ENCODE results near the gene ZNF679. TPM values are rescaled to one million over a fixed set of nuclear protein-coding genes. Genes with fewer than 3 reads are reported as not detected.
"Not testable (repeated sequence)": the region's sequence is repeated elsewhere in the genome, so short reads cannot be mapped to it uniquely, and the experiment has no call there.

The ZNF679 gene
- total RNA-seq: not detected in 2 replicates

DNA sequence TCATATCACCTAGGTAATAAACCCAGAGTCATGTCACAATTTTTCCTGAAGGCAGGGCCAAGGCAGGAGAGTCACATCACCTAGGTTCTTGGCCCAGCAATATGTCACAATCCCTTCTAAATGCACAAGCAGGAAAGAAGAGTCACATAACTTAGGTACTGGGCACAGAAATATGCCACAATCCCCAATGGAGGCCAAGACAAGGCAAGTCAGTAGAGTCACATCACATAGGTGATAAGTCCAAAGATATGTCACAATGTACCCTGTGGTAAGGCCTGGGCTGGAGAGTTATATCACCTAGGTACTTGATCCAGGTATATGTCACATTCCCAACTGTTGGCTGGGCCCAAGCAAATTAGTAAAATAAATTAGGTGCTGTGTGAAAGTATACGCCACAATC is at the start of gene ZNF679:
TSS of gene ZNF679 (plus strand) at position 301 of the 400 bp plus-strand sequence. CDS start 20,644 bp downstream, outside the sequence.
- not testable (repeated sequence) for DNase-seq (ENCODE audit: low read depth, low spot score)

DNA sequence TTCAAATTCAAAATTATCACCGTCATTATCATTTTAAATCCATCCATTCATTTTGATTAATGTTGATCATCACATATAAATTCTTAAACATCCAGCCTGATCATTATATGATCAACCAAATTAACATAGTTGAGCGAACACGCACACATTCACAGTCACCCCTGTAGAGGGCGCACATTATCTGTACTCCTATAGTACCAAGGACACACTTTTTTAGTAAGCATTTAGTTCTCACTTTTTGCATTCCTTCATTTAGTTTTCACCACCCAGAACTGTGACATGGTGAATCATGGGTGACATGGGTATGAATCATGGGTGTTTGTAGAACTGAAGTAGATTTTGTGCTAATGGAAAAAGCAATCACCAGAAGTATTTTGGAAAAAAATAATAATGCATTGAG is 47.3 kb upstream of the ZNF679 start:
- no peak for DNase-seq (ENCODE audit: low read depth, low spot score)

DNA sequence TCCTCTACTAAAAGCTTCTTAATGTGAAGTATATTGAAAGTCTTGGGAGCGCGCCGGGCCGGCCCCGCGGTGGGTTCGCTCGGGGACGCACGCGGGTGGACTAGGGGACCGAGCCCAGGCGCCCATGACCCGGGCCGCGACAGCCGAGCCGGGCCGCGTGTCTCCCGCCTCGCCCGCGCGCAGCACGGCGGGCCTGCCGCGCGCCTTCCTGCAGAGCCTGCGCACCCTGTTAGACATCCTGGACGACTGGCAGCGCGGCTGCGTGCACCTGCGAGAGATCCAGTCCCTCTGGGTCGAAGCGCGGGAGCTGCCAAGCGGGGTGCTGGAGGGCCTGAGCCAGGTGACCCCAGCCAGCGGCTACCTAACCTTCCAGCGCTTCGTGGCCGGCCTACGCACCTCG is 46.7 kb upstream of the ZNF679 start:
- DNase-seq (ENCODE audit: low read depth, low spot score): no peak

DNA sequence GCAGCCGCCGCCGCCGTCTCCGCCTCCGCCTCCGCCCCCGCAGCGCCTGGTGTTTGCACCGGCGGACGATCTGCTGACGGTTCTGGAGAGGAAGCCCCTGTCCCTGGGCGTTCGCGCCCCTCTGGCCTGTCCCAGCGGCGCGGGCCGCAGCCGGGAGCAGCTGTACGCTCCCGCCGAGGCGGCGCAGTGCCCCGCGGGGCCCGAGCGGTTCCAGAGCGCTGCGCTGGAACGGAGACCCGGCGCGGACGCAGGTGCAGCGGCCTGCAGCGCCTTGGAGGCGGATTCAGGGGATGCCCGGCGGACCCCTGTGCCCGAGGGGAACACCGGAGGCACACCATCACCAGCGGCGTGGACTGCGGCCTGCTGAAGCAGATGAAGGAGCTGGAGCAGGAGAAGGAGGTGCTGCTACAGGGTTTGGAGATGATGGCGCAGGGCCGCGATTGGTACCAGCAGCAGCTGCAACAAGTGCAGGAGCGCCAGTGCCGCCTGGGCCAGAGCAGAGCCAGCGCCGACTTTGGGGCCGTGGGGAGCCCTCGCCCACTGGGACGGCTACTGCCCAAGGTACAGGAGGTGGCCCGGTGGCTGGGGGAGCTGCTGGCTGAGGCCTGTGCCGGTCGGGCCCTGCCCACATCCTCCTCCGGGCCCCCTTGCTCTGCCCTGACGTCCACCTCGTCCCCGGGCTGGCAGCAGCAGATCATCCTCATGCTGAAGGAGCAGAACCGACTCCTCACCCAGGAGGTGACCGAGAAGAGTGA is 46.1 kb upstream of the ZNF679 start:
- no peak for DNase-seq (ENCODE audit: low read depth, low spot score)

DNA sequence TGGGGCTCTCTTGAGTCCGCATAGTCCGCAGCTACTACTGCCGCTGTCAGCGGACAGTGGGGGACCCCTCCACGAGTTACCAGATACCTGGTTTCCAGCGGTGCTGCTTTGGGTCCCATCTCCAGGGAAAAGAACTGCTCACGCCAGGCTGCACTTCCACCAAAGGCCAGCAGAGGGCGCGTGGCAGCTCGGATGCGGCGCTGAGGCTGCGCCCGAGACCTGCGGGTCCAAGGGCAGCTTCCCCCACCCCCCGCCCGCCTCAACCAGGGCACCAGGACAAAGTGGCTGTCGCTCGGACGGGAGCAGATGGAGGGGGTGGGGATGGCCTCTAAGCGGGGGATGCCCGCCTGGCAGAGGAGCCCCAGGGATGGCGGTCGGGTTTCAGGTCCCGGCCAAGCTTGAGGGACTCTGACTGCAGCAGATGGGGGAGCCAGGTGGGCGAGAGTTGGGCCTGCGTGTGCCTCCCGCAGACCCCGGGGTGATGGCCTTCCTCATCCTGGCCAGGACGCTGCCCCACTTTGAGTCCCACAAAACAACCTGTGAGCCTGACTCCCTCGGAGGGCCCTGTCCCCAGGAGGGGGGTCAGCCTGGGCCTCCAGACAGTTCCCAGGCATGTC is 45.0 kb upstream of the ZNF679 start:
- DNase-seq (ENCODE audit: low read depth, low spot score): no peak

DNA sequence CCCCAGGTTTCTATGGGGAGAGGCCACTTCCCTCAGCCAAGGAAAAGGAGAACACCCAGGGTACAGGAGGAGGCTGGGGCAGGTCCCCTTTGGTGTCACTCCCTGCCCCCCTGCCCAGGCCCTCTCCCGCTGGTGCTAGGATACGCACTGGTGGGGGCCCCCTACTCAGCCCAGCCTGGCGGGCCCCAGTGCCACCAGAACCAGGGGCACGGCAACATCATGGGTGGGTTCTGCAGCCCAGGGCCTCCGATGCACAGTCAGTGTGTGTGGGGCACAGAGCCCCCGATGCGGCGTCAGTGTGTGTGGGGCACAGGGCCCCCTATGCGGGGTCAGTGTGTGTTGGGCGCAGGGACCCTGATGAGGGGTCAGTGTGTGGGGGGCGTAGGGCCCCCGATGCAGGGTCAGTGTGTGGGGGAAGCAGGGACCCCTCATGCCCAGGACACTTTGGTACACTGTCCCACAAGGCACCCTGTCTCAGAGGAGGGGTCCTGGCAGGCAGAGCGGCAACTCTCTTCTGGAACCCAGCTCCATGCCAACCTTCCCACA is 44.4 kb upstream of the ZNF679 start:
- DNase-seq (ENCODE audit: low read depth, low spot score): no peak

DNA sequence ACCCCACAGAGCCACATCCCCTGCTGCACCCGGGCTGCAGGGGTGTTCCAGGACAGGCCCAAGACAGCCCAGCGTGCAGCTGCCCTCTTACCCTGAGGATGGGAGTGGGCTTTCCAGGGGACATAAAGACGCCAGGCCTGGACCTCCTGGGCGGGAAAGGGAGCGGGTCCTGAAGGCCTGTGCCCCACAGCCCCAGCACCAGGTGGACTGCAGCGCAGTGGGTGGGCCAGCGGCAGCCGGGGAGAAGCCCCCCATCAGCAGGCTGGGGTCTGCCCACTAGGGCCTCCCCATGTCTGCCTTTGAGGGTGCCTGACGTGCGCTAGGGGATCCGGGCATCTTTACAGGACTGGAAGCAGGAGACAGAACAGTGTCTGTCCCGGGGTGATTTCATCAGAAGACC is 43.9 kb upstream of the ZNF679 start:
- no peak for DNase-seq (ENCODE audit: low read depth, low spot score)

DNA sequence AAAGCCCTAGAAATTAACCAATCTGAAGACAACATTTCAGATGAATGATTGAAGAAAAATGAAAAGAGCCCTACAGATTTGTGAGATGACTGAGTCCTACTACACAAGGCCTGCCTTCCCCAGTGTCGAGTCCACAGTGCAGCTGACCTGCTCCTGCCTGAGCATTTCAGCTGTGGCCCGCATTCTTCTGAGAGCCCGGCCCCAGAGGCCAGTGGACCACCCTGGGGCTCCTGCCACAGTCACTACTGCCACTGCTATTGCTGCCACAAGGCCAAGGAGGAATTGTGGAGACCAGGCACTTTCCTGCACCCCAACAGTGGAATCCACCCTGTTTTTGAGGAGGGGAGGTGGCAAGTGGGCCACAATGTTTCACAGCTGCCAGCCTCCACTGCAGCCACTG is 40.9 kb upstream of the ZNF679 start:
- no peak for DNase-seq (ENCODE audit: low read depth, low spot score)

DNA sequence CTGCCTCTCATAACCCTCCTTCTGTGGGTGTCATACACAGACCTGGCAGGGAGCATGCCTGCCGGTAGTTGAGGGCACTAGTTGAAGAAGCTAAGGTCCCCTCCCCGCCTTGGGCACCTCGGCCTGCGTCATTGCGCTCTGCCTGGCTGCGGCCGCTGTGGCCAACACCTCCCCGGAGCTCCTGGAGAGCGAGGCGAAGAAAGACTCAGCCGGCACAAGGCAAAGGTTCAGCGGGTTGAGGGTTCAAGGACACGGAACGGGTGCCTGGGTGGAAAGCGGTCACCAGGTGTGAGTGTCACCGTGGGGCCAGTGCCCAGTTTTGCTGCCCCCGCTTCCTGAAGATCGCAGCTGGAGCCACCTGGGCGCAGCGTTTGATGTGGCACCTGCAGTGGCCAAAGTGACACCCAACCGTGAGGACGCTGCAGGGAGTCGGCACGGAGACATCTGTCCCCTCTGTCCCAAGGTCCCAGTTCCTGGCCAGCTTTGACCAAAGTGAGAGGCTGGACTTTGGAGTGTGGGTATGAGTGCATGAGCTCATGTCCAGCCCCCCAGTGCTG is 36.0 kb upstream of the ZNF679 start:
- no peak for DNase-seq (ENCODE audit: low read depth, low spot score)

DNA sequence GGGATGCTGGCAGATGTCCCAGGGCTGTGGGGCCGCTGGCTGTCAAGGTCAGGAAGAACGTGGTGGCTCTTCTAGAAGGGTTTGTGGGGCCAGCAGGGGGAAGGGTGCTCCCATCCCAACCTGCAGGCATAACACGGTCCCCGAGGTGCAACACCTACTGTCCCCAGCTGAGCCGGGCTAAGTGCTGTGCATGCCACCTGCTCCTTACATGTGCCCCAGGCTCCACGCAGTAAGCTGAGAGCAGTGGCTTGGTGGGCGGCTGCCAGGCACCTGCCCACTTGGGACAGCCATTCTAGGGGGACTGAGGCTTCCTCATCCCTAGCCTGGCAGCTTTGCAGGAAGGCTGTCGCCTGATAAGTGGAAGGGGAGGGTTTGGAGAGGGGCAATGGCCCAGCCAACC is 35.5 kb upstream of the ZNF679 start:
- DNase-seq (ENCODE audit: low read depth, low spot score): no peak

DNA sequence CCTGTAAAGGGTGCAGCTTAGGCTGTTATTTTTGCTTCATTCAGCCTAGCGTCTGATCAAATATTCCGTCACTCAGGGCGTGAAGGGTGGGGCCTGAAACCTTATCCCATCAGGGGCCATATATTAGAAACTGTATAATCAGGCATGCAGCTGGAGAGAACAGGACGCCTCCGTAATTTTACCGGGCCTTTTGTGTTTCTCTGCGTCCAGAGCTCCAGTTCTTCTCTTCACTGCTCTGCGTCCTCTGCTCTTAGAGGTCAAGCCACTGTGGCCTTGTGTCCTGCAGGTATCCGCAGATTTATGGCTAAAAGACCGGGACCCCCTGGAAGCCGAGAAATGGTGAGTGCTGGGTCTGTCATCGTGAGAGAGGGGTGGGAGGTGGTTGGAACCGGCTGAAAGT is 21.4 kb upstream of the ZNF679 start, which contains the start of gene ZNF735:
TSS of gene ZNF735 (plus strand) at position 301 of the 400 bp plus-strand sequence. CDS start at position 301, 0 bp downstream.
- DNase-seq (ENCODE audit: low read depth, low spot score): no peak

DNA sequence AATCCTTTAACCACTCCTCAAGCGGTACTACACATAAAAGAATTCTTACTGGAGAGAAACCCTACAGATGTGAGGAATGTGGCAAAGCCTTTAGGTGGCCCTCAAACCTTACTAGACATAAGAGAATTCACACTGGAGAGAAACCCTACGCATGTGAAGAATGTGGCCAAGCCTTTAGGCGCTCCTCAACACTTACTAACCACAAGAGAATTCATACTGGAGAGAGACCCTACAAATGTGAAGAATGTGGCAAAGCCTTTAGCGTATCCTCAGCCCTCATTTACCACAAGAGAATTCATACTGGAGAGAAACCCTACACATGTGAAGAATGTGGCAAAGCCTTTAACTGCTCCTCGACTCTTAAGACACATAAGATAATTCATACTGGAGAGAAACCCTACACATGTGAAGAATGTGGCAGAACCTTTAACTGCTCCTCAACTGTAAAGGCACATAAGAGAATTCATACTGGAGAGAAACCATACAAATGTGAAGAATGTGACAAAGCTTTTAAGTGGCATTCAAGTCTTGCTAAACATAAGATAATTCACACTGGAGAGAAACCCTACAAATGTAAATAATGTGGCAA is 8.5 kb upstream of the ZNF679 start:
- not testable (repeated sequence) for DNase-seq (ENCODE audit: low read depth, low spot score)

DNA sequence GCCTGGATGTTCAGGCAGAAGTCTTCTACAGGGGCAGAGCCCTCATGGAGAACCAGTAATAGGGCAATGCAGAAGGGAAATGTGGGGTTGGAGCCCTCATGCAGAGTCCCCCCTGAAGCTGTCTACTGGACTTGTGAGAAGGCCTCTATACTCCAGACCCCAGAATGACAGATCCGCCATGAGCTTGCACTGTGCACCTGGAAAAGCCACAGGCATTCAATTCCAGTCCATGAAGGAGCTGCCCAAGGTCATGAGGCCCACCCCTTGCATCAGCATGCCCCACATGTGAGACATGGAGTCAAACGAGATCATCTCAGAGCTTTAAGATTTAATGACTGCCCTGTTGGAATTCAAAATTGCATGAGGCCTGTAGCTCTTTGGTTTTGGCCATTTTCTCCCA is 4.9 kb upstream of the ZNF679 start:
- DNase-seq (ENCODE audit: low read depth, low spot score): no peak

DNA sequence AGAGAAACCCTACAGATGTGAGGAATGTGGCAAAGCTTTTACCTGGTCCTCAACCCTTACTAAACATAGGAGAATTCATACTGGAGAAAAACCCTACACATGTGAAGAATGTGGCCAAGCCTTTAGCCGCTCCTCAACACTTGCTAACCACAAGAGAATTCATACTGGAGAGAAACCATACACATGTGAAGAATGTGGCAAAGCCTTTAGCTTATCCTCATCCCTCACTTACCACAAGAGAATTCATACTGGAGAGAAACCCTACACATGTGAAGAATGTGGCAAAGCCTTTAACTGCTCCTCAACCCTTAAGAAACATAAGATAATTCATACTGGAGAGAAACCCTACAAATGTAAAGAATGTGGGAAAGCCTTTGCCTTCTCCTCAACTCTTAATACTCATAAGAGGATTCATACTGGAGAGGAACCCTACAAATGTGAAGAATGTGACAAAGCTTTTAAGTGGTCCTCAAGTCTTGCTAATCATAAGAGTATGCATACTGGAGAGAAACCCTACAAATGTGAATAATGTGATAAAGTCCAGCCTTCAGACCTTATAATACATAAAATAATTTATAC is 38.2 kb downstream of the ZNF679 start:
- DNase-seq (ENCODE audit: low read depth, low spot score): no peak

DNA sequence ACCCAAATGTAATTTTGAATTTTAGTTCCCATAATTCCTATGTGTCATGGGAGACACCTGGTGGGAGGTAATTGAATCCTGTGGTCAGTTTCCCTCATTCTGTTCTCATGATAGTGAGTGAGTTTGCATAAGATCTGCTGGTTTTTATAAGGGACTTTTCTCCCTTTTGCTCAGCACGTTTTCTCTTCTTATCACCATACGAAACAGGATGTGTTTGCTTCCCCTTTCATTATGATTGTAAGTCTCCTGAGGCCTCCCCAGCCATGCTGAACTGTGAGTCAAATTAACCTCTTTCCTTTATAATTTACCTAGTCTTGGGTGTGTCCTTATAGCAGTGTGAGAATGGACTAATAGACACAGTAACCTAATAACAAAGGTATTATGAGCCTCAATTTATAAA is 49.4 kb downstream of the ZNF679 start:
- DNase-seq (ENCODE audit: low read depth, low spot score): no peak

DNA sequence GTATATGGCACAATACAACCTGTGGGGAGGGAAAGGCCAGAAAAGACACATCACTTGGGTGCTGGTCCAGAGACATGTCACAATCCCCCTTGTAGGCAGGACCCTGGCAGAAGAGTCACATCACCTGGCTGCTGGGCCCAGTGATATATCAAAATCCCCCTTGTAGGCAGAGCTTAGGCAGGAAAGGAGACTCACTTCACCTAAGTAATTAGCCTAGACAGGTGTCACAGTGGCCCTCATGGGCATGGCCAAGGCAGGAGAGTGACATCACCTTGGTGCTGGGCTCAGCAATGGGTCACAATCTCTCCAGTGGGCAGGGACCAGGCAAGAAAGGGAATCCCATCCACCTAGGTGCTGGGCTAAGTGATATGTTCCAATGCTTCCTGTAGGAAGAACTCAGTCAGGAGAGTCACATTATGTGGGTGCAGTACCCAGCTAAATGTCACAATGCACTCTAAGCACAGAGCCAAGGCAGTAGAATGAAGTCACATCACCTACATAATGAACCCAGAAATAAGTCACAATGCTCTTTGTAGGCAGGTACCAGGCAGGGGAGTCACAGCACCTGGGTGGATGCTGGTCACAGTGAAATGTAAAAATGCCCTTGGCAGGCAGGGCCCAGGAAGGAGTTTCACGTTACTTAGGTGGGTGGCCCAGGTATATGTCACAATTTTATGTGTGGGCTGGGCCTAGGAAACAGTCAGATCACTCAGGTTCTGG is 66.6 kb downstream of the ZNF679 start:
- no peak for DNase-seq (ENCODE audit: low read depth, low spot score)

DNA sequence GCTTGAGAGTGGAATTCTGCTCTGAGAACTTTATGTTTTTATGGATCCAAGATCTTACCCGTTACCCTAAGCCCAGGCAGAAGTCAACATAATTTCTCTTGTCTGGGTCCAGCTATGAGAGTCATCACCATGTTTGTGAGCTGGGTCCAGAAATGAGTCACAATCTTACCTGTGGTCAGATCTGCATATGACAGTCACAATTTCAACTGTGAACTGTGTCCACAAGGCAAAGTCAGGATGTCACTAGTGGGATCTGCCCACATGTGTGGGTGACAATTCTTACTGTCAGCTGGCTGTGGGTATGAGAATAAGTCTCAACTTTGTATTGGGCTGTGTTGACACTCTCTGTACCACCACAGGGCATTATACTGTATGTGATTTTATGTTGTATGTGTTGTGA is 69.1 kb downstream of the ZNF679 start:
- DNase-seq (ENCODE audit: low read depth, low spot score): not testable (repeated sequence)

DNA sequence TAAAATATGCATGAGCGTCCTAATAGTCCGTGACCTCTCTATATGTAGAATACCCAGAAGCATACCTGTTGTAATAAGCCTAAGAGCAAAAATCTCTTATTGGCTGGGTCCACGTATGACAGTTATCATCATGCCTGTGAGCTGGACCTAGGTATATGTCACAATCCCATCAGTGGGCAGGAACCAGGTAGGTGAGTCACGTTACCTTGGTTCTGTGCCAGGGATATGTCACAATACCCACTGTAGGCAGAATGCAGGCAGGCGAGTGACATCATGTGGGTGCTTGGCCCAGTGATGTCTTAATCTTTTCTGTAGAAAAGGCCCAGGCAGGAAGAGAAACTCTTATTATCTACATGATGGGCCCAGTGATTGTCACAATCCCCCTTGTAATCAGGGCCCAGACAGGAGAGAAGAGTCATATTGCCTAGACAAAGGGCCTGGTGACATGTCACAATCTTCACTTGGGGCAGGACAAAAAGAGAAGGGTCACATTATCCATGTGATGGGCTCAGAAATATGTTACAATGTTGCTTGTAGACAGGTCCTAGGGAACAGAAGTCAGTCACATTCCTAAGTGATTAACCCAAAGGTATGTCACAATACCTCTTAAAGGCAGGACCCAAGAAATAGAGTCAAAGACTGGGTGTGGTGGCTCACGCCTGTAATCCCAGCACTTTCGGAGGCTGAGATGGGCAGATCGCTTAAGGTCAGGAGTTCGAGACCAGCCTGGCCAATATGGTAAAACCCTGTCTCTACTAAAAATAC is 72.5 kb downstream of the ZNF679 start:
- no peak for DNase-seq (ENCODE audit: low read depth, low spot score)

DNA sequence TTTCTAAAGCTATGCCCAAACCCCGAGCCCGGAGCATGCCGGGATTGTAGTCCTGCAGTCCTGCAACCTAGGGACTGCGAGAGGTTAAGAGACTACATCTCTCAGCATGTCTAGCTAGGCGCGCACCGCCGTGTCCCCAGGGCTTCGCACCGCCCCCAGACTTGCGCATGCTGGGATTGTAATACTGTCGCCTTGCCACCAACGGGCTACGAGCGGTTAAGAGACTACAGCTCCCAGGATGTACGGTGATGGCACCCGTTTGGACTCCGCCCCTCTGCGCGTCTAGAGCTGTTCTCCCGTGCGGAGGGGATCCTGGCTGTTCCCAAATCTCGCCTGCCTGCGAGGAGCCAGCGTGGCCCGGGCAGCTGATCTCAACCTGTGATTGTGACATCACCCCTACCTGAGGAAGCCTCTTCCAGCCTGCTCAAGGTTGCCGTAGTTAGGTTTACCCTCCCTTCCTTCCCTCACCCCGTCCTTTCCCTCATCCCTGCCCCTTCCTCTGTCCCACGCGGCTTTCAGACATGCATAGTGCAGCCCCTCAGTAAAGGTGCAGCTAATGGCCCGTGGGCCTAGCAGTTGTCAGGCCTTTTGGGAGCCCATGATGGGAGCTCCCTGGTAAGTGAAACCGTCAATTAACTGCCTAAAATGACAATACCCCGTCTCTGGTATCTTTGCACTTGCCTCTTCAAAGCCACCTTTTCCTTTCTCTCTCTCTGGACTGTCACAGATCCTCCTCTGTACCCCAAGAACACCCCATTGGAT is 79.2 kb downstream of the ZNF679 start:
- DNase-seq (ENCODE audit: low read depth, low spot score): peak; percentile 5

DNA sequence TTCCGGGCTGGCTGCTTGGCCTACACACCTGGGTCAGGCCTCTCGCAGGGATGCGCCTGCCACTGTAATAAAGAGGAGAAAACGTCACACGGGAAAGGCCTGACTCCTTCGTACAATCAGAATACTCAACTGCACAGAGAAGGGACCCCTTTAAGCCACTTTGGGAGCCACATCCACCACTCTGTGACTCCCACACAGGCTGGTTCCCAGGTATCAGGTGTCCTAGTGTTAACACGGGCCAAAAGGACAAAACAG is 79.7 kb downstream of the ZNF679 start:
- DNase-seq (ENCODE audit: low read depth, low spot score): no peak

Data from pulmonary artery endothelial cell (primary cell).